Measurements from ENCODE around the gene ADAM12.

Gene ADAM12

DNA sequence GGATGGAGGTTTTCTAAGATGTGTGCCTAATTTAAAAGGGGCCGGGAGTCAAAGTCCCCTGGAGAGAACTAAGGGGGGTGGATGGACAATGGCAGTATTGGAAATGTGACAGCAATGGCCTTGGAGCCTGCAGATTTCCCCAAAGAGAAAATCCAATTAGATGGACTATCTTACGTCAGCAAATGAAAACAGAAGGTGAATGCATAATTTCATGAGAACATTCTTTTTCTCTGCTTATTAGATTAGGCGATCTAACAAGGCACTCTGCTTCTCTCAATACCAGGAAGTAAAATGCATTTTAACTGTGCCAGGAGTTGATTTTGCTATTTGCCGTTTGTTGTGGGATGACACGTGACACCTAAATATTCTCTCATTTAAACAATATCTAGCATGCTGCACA, 226.6 kb downstream of the ADAM12 start:
- no peak for FAIRE-seq
- DNase-seq (ENCODE audit: insufficient read length, low spot score) = no peak
- TF ChIP-seq POLR2A (IDR thresholded peaks at IDR 0.05; ENCODE audit: low read depth, low read length) = no peak

DNA sequence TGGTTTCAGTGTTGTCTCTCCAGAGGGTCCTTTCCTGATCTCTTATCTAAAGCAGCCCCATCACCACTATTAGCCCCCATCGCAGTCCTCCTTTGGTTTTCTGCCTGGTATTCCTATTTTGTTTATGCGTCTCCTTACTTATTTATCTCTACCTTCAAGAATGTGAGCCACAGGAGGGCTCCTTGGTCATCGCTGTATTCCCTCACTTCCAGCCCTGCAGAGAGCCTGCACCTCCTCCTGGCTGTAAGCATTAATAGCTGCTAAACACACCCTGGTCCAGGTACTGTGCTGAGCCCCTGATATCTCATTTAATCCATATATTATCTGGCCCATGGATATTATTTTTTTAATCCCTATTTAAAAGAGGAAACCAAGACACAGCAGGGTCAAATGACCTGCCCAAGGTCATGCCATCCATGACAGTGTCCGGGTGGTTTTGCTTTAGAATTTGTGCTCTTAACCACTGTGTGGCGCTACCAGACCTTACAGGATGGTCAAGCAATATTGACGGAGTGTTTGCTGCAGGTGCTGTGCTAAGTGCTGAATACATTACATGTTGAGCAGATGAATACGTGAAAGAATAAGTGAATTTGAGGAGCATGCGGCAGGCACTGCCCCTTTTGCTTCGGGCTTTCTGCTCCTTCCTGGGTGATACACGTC, 227.2 kb downstream of the ADAM12 start:
- no peak for TF ChIP-seq POLR2A (IDR thresholded peaks at IDR 0.05; ENCODE audit: low read depth, low read length)
- FAIRE-seq = no peak
- no peak for DNase-seq (ENCODE audit: insufficient read length, low spot score)

DNA sequence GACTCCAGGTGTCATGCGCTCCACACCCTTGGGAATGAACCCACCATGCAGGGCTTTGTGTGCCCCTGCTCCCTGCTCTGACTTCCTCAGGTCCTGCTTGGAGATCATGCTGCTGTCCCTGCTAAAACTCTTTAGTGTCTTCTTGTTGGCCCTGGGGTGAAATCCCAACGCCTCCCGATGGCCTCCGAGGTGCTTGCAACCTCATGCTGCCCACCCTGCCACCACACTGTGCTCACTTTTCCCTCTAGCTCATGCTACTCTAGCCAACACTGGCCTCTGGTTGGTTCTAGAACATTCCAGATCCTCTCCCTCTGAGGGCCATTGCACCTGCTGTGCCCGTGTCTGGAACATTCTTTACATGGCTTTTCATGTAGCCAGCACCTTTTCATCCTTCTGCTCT, 227.7 kb downstream of the ADAM12 start:
- no peak for TF ChIP-seq POLR2A (IDR thresholded peaks at IDR 0.05; ENCODE audit: low read depth, low read length)
- FAIRE-seq (no peak), DNase-seq (ENCODE audit: insufficient read length, low spot score) (no peak)

GRCh38 chr10:126158133-126158892, 230.0 kb downstream of the ADAM12 start:
- no peak for FAIRE-seq
- no peak for DNase-seq (ENCODE audit: insufficient read length, low spot score)
- no peak for TF ChIP-seq POLR2A (IDR thresholded peaks at IDR 0.05; ENCODE audit: low read depth, low read length)

DNA sequence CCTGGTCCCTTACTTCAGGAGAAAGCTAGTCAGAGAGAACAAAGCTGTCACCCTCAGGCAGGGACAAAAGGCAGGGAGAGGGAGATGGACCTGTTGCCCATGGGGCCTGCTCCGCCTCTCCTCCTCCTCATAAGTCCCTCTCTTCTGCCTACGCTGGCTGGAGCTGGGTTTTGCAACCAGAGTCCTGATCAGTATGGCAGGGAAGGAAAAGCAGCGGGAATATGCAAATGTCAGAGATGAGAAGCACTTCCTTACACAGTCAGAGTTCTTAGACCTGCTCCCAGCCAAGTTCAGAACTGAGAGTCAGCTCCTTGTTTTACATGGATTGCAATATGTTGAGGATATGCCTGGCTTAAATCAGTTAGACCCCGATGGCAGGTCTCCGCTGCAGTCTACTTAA, 231.1 kb downstream of the ADAM12 start:
- DNase-seq (ENCODE audit: insufficient read length, low spot score) (no peak), FAIRE-seq (no peak)
- TF ChIP-seq POLR2A (IDR thresholded peaks at IDR 0.05; ENCODE audit: low read depth, low read length) = no peak

- TF ChIP-seq POLR2A (IDR thresholded peaks at IDR 0.05; ENCODE audit: low read depth, low read length) = no peak
- FAIRE-seq (no peak), DNase-seq (ENCODE audit: insufficient read length, low spot score) (no peak)
Measured at GRCh38 chr10:126156503-126156902, 231.8 kb downstream of the ADAM12 start.

DNA sequence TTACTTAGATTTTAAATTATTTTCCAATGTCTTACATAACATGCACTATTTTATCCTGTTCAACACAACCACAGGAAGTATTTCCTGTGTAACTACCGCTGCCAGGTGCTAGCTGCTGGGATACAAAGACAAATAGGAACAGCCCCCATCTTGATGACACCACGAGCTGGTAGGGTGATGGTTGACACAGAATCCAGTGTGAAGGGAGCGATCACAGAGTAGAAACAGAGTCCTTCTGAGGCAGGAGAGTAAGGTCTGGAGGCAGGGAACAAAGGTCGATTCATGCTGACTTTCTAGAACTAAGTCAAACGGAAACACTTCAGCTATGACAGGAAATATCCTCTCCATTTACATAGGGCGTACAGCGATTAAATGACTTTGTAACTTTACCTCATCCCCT, 232.3 kb downstream of the ADAM12 start:
- no peak for DNase-seq (ENCODE audit: insufficient read length, low spot score)
- TF ChIP-seq POLR2A (IDR thresholded peaks at IDR 0.05; ENCODE audit: low read depth, low read length) = no peak
- FAIRE-seq = no peak

DNA sequence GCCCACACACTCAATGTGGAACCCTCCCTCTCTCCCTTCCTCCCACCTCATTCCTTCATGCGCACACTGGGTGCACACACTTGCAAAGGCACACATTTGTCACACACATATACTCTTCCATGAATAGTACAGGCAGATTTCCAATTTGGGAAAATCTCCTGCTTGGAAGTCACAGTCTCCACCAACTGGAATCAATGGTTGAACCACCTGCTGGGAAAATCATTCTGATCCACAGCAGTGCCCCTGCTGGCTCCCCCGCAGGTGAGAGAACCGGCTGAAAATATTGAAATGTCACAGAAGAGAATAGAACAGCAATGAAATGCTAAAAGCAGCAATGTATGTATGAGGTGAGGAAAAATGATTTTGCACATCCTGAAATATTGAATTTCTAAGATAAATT, 232.7 kb downstream of the ADAM12 start:
- FAIRE-seq (no peak), DNase-seq (ENCODE audit: insufficient read length, low spot score) (no peak)
- no peak for TF ChIP-seq POLR2A (IDR thresholded peaks at IDR 0.05; ENCODE audit: low read depth, low read length)

DNA sequence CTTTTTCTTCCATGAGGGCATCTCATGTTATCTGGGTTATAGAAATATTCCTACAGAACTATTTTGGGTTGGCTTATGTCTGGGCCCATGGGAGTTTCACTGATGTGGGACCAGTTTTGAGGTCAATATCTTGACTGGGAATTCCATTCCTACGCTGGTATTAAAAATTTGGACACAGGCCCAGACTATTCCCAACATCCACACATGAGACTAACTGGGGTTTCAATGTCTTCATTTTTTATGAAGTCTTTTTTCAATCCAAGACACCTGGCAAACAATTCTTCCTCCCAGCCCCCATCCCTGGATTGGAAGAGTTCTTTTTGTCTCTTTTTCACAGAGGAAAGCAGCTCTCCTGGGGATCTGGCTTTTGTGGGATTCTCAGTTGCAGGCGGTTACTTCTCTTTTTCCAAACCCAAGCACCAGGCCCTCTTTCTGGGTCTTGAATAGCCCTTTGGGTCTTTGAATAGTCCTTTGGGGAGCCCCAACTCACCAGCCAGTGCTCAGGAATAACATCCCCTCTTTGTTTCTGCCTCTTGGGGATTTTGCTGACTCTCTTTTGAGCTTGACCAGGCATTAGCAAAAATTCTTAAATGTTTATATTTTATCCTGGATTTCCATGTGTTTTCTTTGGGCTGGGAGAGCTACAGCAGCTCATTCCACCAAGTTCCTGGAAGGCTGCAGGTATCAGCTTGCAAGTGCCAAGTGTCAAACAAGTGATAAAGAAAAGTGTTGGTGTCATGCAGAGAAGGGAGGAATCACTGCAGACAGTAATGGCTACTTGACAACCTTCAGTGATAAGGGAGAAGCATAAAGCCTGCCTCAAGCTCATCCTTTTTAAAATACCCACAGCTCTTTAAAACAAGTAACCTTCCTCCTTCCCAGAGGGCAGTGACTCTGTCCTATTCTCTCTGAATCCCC, 234.3 kb downstream of the ADAM12 start:
- DNase-seq (ENCODE audit: insufficient read length, low spot score) (no peak), FAIRE-seq (no peak)
- no peak for TF ChIP-seq POLR2A (IDR thresholded peaks at IDR 0.05; ENCODE audit: low read depth, low read length)

- TF ChIP-seq POLR2A (IDR thresholded peaks at IDR 0.05; ENCODE audit: low read depth, low read length) = no peak
- no peak for FAIRE-seq
- DNase-seq (ENCODE audit: insufficient read length, low spot score) = no peak
Measured at GRCh38 chr10:126147866-126148587, 240.2 kb downstream of the ADAM12 start.

- no peak for TF ChIP-seq POLR2A (IDR thresholded peaks at IDR 0.05; ENCODE audit: low read depth, low read length)
- FAIRE-seq (no peak), DNase-seq (ENCODE audit: insufficient read length, low spot score) (no peak)
Measured at GRCh38 chr10:126146771-126147170, 241.5 kb downstream of the ADAM12 start.

GRCh38 chr10:126143117-126143516, 245.2 kb downstream of the ADAM12 start:
- FAIRE-seq = no peak
- no peak for DNase-seq (ENCODE audit: insufficient read length, low spot score)
- TF ChIP-seq POLR2A (IDR thresholded peaks at IDR 0.05; ENCODE audit: low read depth, low read length) = no peak

- no peak for TF ChIP-seq POLR2A (IDR thresholded peaks at IDR 0.05; ENCODE audit: low read depth, low read length)
- no peak for FAIRE-seq
- DNase-seq (ENCODE audit: insufficient read length, low spot score) = no peak
Measured at GRCh38 chr10:126140746-126141273, 247.5 kb downstream of the ADAM12 start.

Measured in H54 (cell line).